ENCODE results near the gene AGBL4. TPM values are rescaled to one million over a fixed set of nuclear protein-coding genes. Genes with fewer than 3 reads are reported as not detected.

Gene AGBL4
- total RNA-seq, 2 donors from 2014 or later: not detected

DNA sequence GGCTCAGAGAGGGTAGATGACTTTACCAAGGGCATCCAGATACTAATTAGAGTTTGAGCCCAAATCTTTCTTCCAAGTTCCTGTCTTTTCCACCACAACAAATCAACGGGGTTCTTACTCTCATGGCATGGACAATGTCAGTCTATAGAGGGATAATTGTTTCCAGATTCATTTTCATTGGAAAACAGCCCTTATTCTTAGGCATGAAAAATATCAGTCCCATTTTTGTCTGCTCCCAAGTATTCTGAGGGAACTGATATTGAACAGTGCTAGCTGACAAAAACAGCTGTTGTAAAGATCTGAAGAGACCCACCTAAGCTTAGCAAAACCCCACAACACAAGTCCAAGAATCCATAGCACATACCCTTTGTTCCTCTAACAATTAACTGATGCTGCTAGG, 898.0 kb downstream of the AGBL4 start:
- H3K9me3 ChIP-seq: no peaks in the 10 kb centered on the region
- TF ChIP-seq CTCF (IDR thresholded peaks at IDR 0.05): no peak
- H3K27me3 ChIP-seq (replicated peaks; ENCODE audit: insufficient read depth): no peaks in the 10 kb centered on the region
- H3K4me3 ChIP-seq: no peak overlapping the region
- ATAC-seq (ENCODE audit: insufficient number of reproducible peaks, low FRiP score, low read depth): no peak
- DNase-seq (ENCODE audit: low spot score): no peak
- H3K36me3 ChIP-seq: no peaks in the 10 kb centered on the region
- H3K27ac ChIP-seq: no peak overlapping the region
- H3K4me1 ChIP-seq (ENCODE audit: control insufficient read depth in 1 of 2, low read depth in 2 of 2): no peaks in the 10 kb centered on the region

DNA sequence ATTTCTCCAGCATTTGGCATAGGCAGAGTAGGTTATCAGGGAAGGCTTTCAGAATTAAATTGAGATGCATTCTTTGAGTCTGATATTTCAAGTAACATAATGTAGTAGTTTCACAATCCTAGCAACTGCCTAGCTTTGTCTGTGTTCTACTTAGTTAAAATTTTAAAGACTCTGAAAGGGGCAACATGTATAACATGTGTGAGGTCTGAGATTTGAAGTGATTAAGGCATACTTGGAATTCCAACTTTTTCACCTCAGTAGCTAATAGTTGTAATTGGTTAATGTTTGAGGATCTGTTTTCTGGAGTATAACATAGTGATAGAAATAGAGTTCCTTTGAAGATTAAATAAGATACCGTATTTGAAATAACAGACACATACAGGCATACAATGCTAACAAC, 911.8 kb downstream of the AGBL4 start:
- TF ChIP-seq CTCF (IDR thresholded peaks at IDR 0.05): no peak
- Histone ChIP-seq H3K4me3 (no peak overlapping the region), H3K27me3 (replicated peaks; ENCODE audit: insufficient read depth) (no peaks in the 10 kb centered on the region), H3K36me3 (no peaks in the 10 kb centered on the region), H3K9me3 (peaks cover 4% of the 10 kb centered on the region), H3K27ac (no peak overlapping the region), H3K4me1 (ENCODE audit: control insufficient read depth in 1 of 2, low read depth in 2 of 2) (no peaks in the 10 kb centered on the region)
- DNase-seq (ENCODE audit: low spot score): no peak
- no peak for ATAC-seq (ENCODE audit: insufficient number of reproducible peaks, low FRiP score, low read depth)

GRCh38 chr1:49106445-49106844, 917.3 kb downstream of the AGBL4 start:
- Histone ChIP-seq H3K36me3 (no peaks in the 10 kb centered on the region), H3K9me3 (no peaks in the 10 kb centered on the region), H3K4me3 (no peak overlapping the region), H3K27me3 (replicated peaks; ENCODE audit: insufficient read depth) (no peaks in the 10 kb centered on the region), H3K27ac (no peak overlapping the region), H3K4me1 (ENCODE audit: control insufficient read depth in 1 of 2, low read depth in 2 of 2) (no peaks in the 10 kb centered on the region)
- DNase-seq (ENCODE audit: low spot score) (no peak), ATAC-seq (ENCODE audit: insufficient number of reproducible peaks, low FRiP score, low read depth) (no peak)
- no peak for TF ChIP-seq CTCF (IDR thresholded peaks at IDR 0.05)

GRCh38 chr1:49104575-49104974, 919.2 kb downstream of the AGBL4 start:
- Histone ChIP-seq H3K36me3 (no peaks in the 10 kb centered on the region), H3K27me3 (replicated peaks; ENCODE audit: insufficient read depth) (no peaks in the 10 kb centered on the region), H3K4me3 (no peak overlapping the region), H3K4me1 (ENCODE audit: control insufficient read depth in 1 of 2, low read depth in 2 of 2) (no peaks in the 10 kb centered on the region), H3K9me3 (no peaks in the 10 kb centered on the region), H3K27ac (no peak overlapping the region)
- no peak for TF ChIP-seq CTCF (IDR thresholded peaks at IDR 0.05)
- DNase-seq (ENCODE audit: low spot score): no peak
- ATAC-seq (ENCODE audit: insufficient number of reproducible peaks, low FRiP score, low read depth): no peak

- DNase-seq (ENCODE audit: low spot score) (no peak), ATAC-seq (ENCODE audit: insufficient number of reproducible peaks, low FRiP score, low read depth) (no peak)
- H3K27me3 ChIP-seq (replicated peaks; ENCODE audit: insufficient read depth): no peaks in the 10 kb centered on the region
- H3K4me1 ChIP-seq (ENCODE audit: control insufficient read depth in 1 of 2, low read depth in 2 of 2): no peaks in the 10 kb centered on the region
- H3K36me3 ChIP-seq: no peaks in the 10 kb centered on the region
- no peak overlapping the region for H3K4me3 ChIP-seq
- no peaks in the 10 kb centered on the region for H3K9me3 ChIP-seq
- no peak overlapping the region for H3K27ac ChIP-seq
- TF ChIP-seq CTCF (IDR thresholded peaks at IDR 0.05): no peak
These were observed 921.0 kb downstream of the AGBL4 start for GRCh38 chr1:49102752-49103151.
